KMS-11 (cell line): Measurements from ENCODE around the gene TBC1D14.

Source experiments
- H2AFZ ChIP-seq: fragments of 200-600 bp; sonication (generic); 2 replicates; pipeline ENCODE4 v1.6.1; 2016; ENCODE audit warnings: antibody characterized with exemption, mixed run types, low read depth
- H3K27ac ChIP-seq: fragments of 200-600 bp; sonication (generic); 2 replicates; pipeline ENCODE4 v1.6.1; 2016; ENCODE audit warnings: mild to moderate bottlenecking, mixed run types
- H3K27me3 ChIP-seq: fragments of 200-600 bp; sonication (generic); 2 replicates; pipeline ENCODE4 v1.6.1; 2017; ENCODE audit warnings: mild to moderate bottlenecking, low read depth, mixed run types, moderate library complexity; ENCODE audit not compliant: insufficient read depth
- H3K36me3 ChIP-seq: fragments of 200-600 bp; sonication (generic); 2 replicates; pipeline ENCODE4 v1.6.1; 2017; ENCODE audit warnings: mild to moderate bottlenecking, mixed run types; ENCODE audit not compliant: insufficient read depth
- H3K4me1 ChIP-seq: fragments of 200-600 bp; sonication (generic); 2 replicates; pipeline ENCODE4 v1.6.1; 2016; ENCODE audit warnings: mild to moderate bottlenecking, low read depth, mixed run types; ENCODE audit not compliant: poor library complexity, severe bottlenecking
- H3K4me2 ChIP-seq: fragments of 200-600 bp; sonication (generic); 2 replicates; pipeline ENCODE4 v1.7.0; 2016; ENCODE audit warnings: mild to moderate bottlenecking, mixed run types
- H3K4me3 ChIP-seq: fragments of 200-600 bp; sonication (generic); IDR thresholded peaks from 2 replicates; pipeline ENCODE4 v1.6.1; 2017; ENCODE audit warnings: low read depth, low read length, mixed read lengths; ENCODE audit not compliant: insufficient read depth
- H3K79me2 ChIP-seq: fragments of 200-600 bp; sonication (generic); 2 replicates; pipeline ENCODE4 v1.6.1; 2016; ENCODE audit warnings: low read depth, mixed run types; ENCODE audit not compliant: insufficient read depth
- H3K9ac ChIP-seq: fragments of 200-600 bp; sonication (generic); 2 replicates; pipeline ENCODE4 v1.6.1; 2016; ENCODE audit warnings: mild to moderate bottlenecking, mixed run types
- H4K20me1 ChIP-seq: fragments of 200-600 bp; sonication (generic); 2 replicates; pipeline ENCODE4 v1.6.1; 2016; ENCODE audit warnings: mild to moderate bottlenecking, mixed run types; ENCODE audit not compliant: insufficient read depth
- CTCF ChIP-seq: fragments of 200-600 bp; sonication (generic); conservative IDR thresholded peaks from 2 replicates; pipeline ENCODE4 v1.6.1; 2017; ENCODE audit warnings: low read depth, mild to moderate bottlenecking, antibody characterized with exemption, low read length, moderate library complexity, mixed read lengths

Gene TBC1D14

GRCh38 chr4:6891436-6892170, 18.0 kb upstream of the TBC1D14 start:
- TF ChIP-seq CTCF = no peak
- H3K9ac ChIP-seq = no peak overlapping the region
- no peaks in the 10 kb centered on the region for H3K27me3 ChIP-seq
- no peaks in the 10 kb centered on the region for H3K4me1 ChIP-seq
- no peak overlapping the region for H2AFZ ChIP-seq
- no peaks in the 10 kb centered on the region for H4K20me1 ChIP-seq
- H3K36me3 ChIP-seq = no peaks in the 10 kb centered on the region
- no peak overlapping the region for H3K4me2 ChIP-seq
- no peak overlapping the region for H3K4me3 ChIP-seq
- no peak overlapping the region for H3K27ac ChIP-seq
- no peaks in the 10 kb centered on the region for H3K79me2 ChIP-seq

GRCh38 chr4:6892190-6892908, 17.3 kb upstream of the TBC1D14 start:
- no peak for TF ChIP-seq CTCF
- Histone ChIP-seq H3K9ac (no peak overlapping the region), H3K4me1 (no peaks in the 10 kb centered on the region), H3K36me3 (no peaks in the 10 kb centered on the region), H3K27ac (no peak overlapping the region), H3K79me2 (no peaks in the 10 kb centered on the region), H3K4me2 (no peak overlapping the region), H3K27me3 (no peaks in the 10 kb centered on the region), H2AFZ (no peak overlapping the region), H3K4me3 (no peak overlapping the region), H4K20me1 (no peaks in the 10 kb centered on the region)

GRCh38 chr4:6892909-6893202, 16.8 kb upstream of the TBC1D14 start:
- H3K36me3 ChIP-seq = no peaks in the 10 kb centered on the region
- no peak overlapping the region for H3K27ac ChIP-seq
- no peaks in the 10 kb centered on the region for H3K27me3 ChIP-seq
- no peak overlapping the region for H3K9ac ChIP-seq
- TF ChIP-seq CTCF = no peak
- H4K20me1 ChIP-seq = no peaks in the 10 kb centered on the region
- H3K4me2 ChIP-seq = no peak overlapping the region
- no peak overlapping the region for H2AFZ ChIP-seq
- no peak overlapping the region for H3K4me3 ChIP-seq
- H3K4me1 ChIP-seq = no peaks in the 10 kb centered on the region
- H3K79me2 ChIP-seq = no peaks in the 10 kb centered on the region

- H3K36me3 ChIP-seq = no peaks in the 10 kb centered on the region
- no peaks in the 10 kb centered on the region for H3K4me1 ChIP-seq
- no peaks in the 10 kb centered on the region for H3K27me3 ChIP-seq
- no peak for TF ChIP-seq CTCF
- no peaks in the 10 kb centered on the region for H4K20me1 ChIP-seq
- H3K79me2 ChIP-seq = no peaks in the 10 kb centered on the region
- H2AFZ ChIP-seq = no peak overlapping the region
- no peak overlapping the region for H3K9ac ChIP-seq
- H3K4me2 ChIP-seq = no peak overlapping the region
- H3K4me3 ChIP-seq = no peak overlapping the region
- H3K27ac ChIP-seq = no peak overlapping the region
Measured at GRCh38 chr4:6893449-6894085, 16.1 kb upstream of the TBC1D14 start.
